Subcutaneous abdominal adipose tissue (tissue), 5 donors: Measurements from ENCODE around the gene SRPRB.

ENCODE experiments used
- H3K27ac ChIP-seq: one replicate; pipeline ENCODE4 v1.7.0; 2013; ENCODE audit warnings: low read depth, mild to moderate bottlenecking, inconsistent platforms, low read length, moderate library complexity
- H3K27me3 ChIP-seq, 5 donors: one replicate each; pipeline ENCODE4 v1.7.0; 2013; ENCODE audit warnings: low read length in 5 of 5, inconsistent platforms in 1 of 5; ENCODE audit not compliant: control insufficient read depth in 5 of 5, insufficient read depth in 4 of 5
- H3K36me3 ChIP-seq, 5 donors: one replicate each; pipeline ENCODE4 v1.7.0; 2013; ENCODE audit warnings: low read length in 5 of 5; ENCODE audit not compliant: control insufficient read depth in 5 of 5, insufficient read depth in 5 of 5
- H3K4me1 ChIP-seq, 5 donors: one replicate each; pipeline ENCODE4 v1.7.0; 2013; ENCODE audit warnings: low read length in 5 of 5, mild to moderate bottlenecking in 3 of 5, moderate library complexity in 1 of 5; ENCODE audit not compliant: control insufficient read depth in 5 of 5, insufficient read depth in 5 of 5
- H3K4me3 ChIP-seq, 5 donors: one replicate each; pipeline ENCODE4 v1.7.0; 2013; ENCODE audit warnings: low read length in 5 of 5, low read depth in 1 of 5
- H3K9ac ChIP-seq, 5 donors: one replicate each; pipeline ENCODE4 v1.7.0; 2013; ENCODE audit warnings: low read length in 5 of 5, mild to moderate bottlenecking in 4 of 5, moderate library complexity in 3 of 5
- H3K9me3 ChIP-seq, 5 donors: one replicate each; pipeline ENCODE4 v1.7.0; 2013; ENCODE audit warnings: low read length in 5 of 5; ENCODE audit not compliant: control insufficient read depth in 5 of 5
- donor health status: healthy.
- donor health status: healthy.
- donor health status: healthy.
- donor health status: healthy.
- donor health status: healthy.

The SRPRB gene

DNA sequence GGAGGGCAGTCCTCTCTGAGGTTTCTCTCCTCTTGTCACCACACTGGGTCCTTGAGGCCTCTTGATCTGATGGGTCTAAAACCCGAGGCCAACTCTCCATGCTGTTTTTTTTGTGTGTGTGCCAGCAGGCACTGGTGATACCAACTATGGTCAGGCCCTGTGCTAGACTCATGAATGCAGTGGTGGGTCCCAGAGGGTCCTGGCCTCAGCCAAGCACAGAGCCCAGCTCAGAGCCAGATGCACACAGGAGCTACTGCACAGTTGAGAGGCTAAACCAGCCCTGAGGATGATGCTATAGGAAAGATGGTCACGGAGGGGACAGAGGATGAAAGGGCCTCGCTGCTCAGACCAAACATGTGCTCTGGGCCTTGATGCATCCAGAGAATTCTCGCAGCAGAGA, 56.5 kb downstream of the SRPRB start:
- Histone ChIP-seq H3K9ac (no peak overlapping the region), H3K36me3 (peaks cover 0 to 5% (median 0%) of the 10 kb centered on the region in 5 donors), H3K27ac (no peak overlapping the region), H3K27me3 (no peaks in the 10 kb centered on the region), H3K9me3 (no peaks in the 10 kb centered on the region), H3K4me1 (peaks cover 0 to 6% (median 3%) of the 10 kb centered on the region in 5 donors), H3K4me3 (no peak overlapping the region)

DNA sequence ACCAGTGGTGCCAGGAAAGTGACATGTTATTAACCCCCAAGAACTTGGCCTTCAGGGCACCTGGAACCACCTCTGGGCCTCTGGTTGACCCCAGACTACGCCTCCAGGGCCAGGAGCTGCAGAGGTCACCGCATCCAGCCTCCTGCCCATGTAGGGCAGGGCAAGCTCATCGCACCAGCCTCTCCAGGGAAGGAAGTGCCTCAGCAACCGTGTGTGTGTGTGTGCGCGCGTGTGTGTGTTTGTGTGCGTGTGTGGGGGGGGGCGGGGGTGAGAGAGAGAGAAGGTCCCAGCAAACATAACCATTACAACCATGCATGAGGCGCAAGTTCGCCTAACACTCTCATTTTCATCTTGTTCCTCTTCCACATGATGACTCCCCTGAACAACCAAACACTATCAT, 58.3 kb downstream of the SRPRB start:
- Histone ChIP-seq H3K27ac (no peak overlapping the region), H3K4me3 (no peak overlapping the region), H3K27me3 (no peaks in the 10 kb centered on the region), H3K9me3 (no peaks in the 10 kb centered on the region), H3K4me1 (peaks cover 0 to 6% (median 3%) of the 10 kb centered on the region in 5 donors), H3K9ac (no peak overlapping the region), H3K36me3 (peaks cover 0 to 5% (median 0%) of the 10 kb centered on the region in 5 donors)

DNA sequence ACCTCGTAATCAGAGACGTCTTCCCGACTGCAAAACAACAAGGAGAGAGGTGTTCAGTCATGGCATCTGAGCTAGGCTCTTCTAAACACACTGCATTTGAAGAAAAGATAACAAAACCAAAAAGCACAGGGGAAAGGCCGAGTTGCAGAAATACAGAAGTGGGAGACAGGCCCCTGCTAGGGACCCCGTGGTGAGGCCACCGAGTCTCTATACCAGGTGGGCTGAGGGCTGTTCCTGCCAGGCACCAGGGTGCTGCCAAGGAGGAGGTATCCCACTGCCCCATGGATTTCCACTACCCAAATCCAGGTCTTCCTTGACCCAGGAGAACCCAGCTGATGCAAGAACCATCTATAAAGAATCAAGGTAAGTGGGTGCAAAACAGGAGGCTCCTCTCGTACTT, 59.0 kb downstream of the SRPRB start:
- Histone ChIP-seq H3K27me3 (no peaks in the 10 kb centered on the region), H3K4me3 (no peak overlapping the region), H3K9me3 (peaks cover 0 to 4% (median 1%) of the 10 kb centered on the region in 5 donors), H3K27ac (no peak overlapping the region), H3K9ac (no peak overlapping the region), H3K36me3 (peaks cover 0 to 5% (median 0%) of the 10 kb centered on the region in 5 donors), H3K4me1 (peaks cover 0 to 6% (median 3%) of the 10 kb centered on the region in 5 donors)

DNA sequence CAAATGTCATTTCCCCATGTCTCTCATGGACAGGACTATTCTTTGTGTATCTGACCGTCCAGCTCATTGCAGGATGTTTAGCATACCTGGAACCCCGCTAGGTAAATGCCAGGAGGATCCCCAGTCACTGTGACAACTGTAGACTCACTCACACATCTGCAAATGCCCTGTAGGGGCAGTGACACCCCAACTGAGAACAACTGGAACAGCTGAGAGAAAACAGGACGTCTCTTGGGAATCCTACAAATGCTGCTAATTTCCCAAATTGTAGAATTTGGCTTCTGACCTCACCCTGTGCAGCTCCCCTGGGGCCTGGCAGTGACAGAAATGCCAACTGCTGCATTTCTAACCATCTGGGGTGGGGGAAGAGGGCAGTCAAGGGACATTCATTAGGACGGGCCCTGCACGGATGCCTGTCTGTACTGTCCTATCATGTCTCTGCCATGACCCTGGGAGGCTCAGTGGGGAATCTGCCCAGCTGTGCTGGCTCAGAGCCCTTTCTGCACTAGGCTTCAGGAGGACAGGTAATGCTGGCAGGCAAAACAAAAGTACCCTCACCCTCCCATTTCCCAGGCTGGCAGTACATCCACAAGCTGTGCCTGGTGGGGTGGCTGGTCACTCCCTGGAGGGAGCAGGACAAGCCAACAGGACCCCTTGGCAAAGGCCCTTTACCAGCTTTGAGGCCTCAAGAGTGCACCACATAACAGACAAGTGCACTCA, 59.7 kb downstream of the SRPRB start:
- Histone ChIP-seq H3K36me3 (peaks cover 0 to 5% (median 0%) of the 10 kb centered on the region in 5 donors), H3K9me3 (peaks cover 0 to 5% (median 3%) of the 10 kb centered on the region in 5 donors), H3K9ac (no peak overlapping the region), H3K4me3 (no peak overlapping the region), H3K27me3 (no peaks in the 10 kb centered on the region), H3K4me1 (peaks cover 0 to 6% (median 3%) of the 10 kb centered on the region in 5 donors), H3K27ac (no peak overlapping the region)

DNA sequence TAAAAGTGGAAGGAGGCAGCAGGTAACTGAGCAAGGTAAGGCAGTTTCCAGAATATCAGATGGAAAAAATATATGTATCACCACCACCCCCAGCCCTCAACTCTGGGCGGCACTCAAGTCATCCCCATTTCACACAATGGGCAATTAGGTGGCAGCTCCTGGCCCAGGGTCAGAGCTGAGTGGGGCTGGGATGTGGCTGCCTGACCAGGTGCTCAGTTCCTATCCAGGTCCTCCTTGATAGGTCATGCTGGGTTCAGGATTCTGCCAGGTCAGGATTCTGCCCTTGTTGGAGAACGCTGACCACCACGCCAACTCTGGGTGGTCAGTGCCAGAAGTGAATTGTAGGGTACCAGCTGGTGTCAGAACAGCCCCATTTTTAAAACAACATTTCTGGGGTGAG, 60.5 kb downstream of the SRPRB start:
- peaks cover 0 to 5% (median 0%) of the 10 kb centered on the region in 5 donors for H3K36me3 ChIP-seq
- H3K9me3 ChIP-seq: peaks cover 0 to 5% (median 3%) of the 10 kb centered on the region in 5 donors
- H3K9ac ChIP-seq: no peak overlapping the region
- H3K27me3 ChIP-seq: no peaks in the 10 kb centered on the region
- H3K4me3 ChIP-seq: no peak overlapping the region
- H3K27ac ChIP-seq: no peak overlapping the region
- H3K4me1 ChIP-seq: peaks cover 0 to 6% (median 3%) of the 10 kb centered on the region in 5 donors

DNA sequence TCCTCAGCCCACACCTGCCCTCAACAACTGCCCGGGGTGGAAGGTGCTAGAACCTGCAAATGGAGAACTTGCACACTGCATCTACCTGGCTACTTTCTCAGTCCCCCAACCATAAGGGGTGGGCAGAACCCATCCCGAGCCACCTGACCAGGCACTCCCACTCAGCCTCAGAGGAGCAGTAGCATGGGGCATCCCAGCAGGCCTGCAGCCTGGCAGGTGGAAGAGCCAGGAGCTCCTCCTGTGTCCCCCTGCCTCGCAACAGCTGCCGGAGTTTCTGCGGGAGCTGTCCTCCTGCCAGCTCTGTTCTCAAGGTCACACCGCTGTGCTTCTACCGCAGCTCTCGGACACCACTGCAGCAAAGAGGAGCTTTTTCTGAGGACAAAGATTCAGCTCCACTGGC, 62.6 kb downstream of the SRPRB start:
- Histone ChIP-seq H3K9me3 (peaks cover 0 to 5% (median 3%) of the 10 kb centered on the region in 5 donors), H3K27me3 (no peaks in the 10 kb centered on the region), H3K36me3 (no peaks in the 10 kb centered on the region), H3K27ac (no peak overlapping the region), H3K4me3 (no peak overlapping the region), H3K9ac (no peak overlapping the region), H3K4me1 (peaks cover 0 to 6% (median 3%) of the 10 kb centered on the region in 5 donors)

DNA sequence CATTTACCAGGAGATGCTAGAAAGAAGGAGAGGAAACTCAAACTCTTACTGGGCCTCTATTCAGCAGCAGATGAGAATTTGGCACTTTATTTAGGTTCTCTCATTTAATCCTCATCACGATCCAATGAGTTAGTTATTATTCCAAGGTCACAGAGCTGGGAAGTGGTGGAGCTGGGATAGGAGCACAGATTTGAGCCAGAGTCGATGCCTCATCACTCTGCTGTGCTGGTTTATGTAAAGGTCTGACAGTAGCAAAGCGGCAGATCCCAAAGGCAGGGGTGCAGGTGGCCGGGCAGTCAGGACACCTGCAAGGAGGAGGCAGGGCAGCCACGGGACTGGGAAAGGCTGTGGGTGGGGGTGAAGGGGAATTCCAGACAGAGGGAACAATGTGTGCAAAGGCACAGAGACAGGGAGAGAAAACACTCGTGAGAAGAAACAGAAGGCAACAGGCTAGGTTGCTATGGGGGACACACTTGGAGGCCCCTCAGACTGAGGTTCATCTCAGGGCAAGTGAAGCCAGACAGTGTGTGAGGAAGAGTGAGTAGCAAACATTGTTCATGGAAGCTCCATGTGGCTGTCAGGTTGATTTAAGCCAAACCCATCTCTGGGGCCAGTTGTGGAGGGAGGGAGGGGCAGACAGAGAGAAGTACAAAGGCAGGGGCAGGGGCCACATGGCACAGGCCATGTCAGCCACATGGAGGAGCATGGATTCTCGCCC, 63.3 kb downstream of the SRPRB start:
- no peak overlapping the region for H3K4me3 ChIP-seq
- H3K9ac ChIP-seq: no peak overlapping the region
- H3K27ac ChIP-seq: no peak overlapping the region
- H3K27me3 ChIP-seq: no peaks in the 10 kb centered on the region
- no peaks in the 10 kb centered on the region for H3K36me3 ChIP-seq
- peaks cover 0 to 6% (median 3%) of the 10 kb centered on the region in 5 donors for H3K4me1 ChIP-seq
- peaks cover 0 to 5% (median 3%) of the 10 kb centered on the region in 5 donors for H3K9me3 ChIP-seq

DNA sequence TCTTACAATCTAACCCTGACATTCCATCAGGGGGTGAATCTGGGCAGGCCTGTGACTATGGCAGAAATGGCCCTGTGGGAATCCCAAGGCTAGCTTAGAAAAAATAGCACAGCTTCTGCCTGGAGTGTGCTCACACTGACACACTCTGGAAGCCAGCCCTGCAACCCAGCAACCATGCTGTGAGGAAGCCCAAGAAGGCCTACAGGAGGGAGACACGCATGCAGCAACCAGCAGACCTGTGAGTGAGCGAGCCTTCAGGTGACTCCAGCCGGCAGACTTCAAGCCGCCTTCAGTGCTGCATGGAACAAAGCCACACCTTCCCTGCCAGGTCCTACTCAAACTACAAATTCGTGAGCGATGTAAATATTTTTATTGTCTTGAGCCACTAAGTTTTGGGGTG, 64.0 kb downstream of the SRPRB start:
- no peaks in the 10 kb centered on the region for H3K36me3 ChIP-seq
- H3K9me3 ChIP-seq: peaks cover 0 to 5% (median 3%) of the 10 kb centered on the region in 5 donors
- H3K27me3 ChIP-seq: no peaks in the 10 kb centered on the region
- no peak overlapping the region for H3K4me3 ChIP-seq
- peaks cover 0 to 6% (median 3%) of the 10 kb centered on the region in 5 donors for H3K4me1 ChIP-seq
- H3K9ac ChIP-seq: no peak overlapping the region
- H3K27ac ChIP-seq: no peak overlapping the region

DNA sequence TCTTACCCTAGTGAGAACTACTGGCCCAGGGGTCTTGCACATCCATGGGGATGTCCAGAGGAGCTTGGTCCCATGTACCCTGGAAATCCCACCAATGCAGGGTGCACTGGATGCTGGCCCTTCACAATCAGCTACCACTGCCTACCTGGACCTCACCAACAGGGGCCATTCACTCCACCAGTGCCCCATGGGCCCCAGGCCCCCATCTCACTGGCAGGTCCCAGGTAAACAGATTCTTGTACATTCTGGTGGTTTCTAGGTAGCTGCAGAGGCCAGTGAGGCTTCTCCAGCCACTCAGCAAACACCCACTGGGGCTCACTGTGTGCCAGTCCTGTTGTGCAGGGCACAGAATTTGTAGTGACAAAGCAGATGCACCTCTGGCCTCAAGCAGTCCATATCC, 65.2 kb downstream of the SRPRB start:
- no peaks in the 10 kb centered on the region for H3K36me3 ChIP-seq
- H3K4me1 ChIP-seq: no peaks in the 10 kb centered on the region
- H3K4me3 ChIP-seq: no peak overlapping the region
- no peaks in the 10 kb centered on the region for H3K27me3 ChIP-seq
- H3K9ac ChIP-seq: no peak overlapping the region
- no peak overlapping the region for H3K27ac ChIP-seq
- peaks cover 0 to 5% (median 3%) of the 10 kb centered on the region in 5 donors for H3K9me3 ChIP-seq
